CD14-positive monocyte (primary cell): ENCODE measurements around the gene MAB21L4. TPM values are rescaled to one million over a fixed set of nuclear protein-coding genes. Genes with fewer than 3 reads are reported as not detected.
A peak's percentile ranks its signal among the peaks of the same experiment; 100 is the strongest.

ENCODE experiments used
- DNase-seq, 3 donors: peaks; one replicate each; pipeline ENCODE4 v3.0.0-alpha.2; 2011 to 2022
- H2AFZ ChIP-seq: 2 replicates; pipeline ENCODE4 v1.6.0; 2012; ENCODE audit warnings: mild to moderate bottlenecking, low read depth, low read length, inconsistent platforms; ENCODE audit not compliant: insufficient read depth, poor library complexity, severe bottlenecking
- H3K27ac ChIP-seq, 2 donors: 1 replicate in 1 of 2; 2 replicates in 1 of 2; pipeline ENCODE4 v1.5.1; 2012 to 2013; ENCODE audit warnings: low read length in 2 of 2, control low read depth in 1 of 2, inconsistent platforms in 1 of 2, low read depth in 1 of 2, mild to moderate bottlenecking in 1 of 2
- H3K27me3 ChIP-seq, 2 donors: one replicate each; pipeline versions ENCODE4 v1.6.0 to v1.6.1; 2011 to 2013; ENCODE audit warnings: low read length in 2 of 2; ENCODE audit not compliant: control insufficient read depth in 2 of 2, insufficient read depth in 2 of 2
- H3K36me3 ChIP-seq, 2 donors: replicated peaks in 1 of 2; 1 replicate in 1 of 2; 2 replicates in 1 of 2; pipeline versions ENCODE4 v1.5.1 to v1.6.1; 2012 to 2013; ENCODE audit warnings: low read length in 2 of 2, control low read depth in 1 of 2, inconsistent platforms in 1 of 2, mild to moderate bottlenecking in 1 of 2; ENCODE audit not compliant: insufficient read depth in 2 of 2, control insufficient read depth in 1 of 2
- H3K4me1 ChIP-seq, 2 donors: 1 replicate in 1 of 2; 2 replicates in 1 of 2; pipeline versions ENCODE4 v1.5.1 to v1.6.1; 2012 to 2013; ENCODE audit warnings: low read length in 2 of 2, control low read depth in 1 of 2, inconsistent platforms in 1 of 2, mild to moderate bottlenecking in 1 of 2, moderate library complexity in 1 of 2; ENCODE audit not compliant: insufficient read depth in 2 of 2, control insufficient read depth in 1 of 2
- H3K4me2 ChIP-seq: replicated peaks from 2 replicates; pipeline ENCODE3; 2012; ENCODE audit warnings: low read length, moderate library complexity, mild to moderate bottlenecking; ENCODE audit not compliant: poor library complexity, severe bottlenecking; ENCODE audit errors: extremely low read depth
- H3K4me3 ChIP-seq, 3 experiments: fragments of 200-600 bp in 1 of 3; sonication (generic) in 1 of 3; replicated peaks in 1 of 3; 1 replicate in 2 of 3; 2 replicates in 1 of 3; pipeline ENCODE4 v1.5.1; 2011 to 2013; ENCODE audit warnings: low read length in 3 of 3, mild to moderate bottlenecking in 3 of 3, control low read depth in 2 of 3, low read depth in 2 of 3, inconsistent platforms in 1 of 3, moderate library complexity in 1 of 3
- H3K79me2 ChIP-seq: 2 replicates; pipeline ENCODE4 v1.6.0; 2012; ENCODE audit warnings: mild to moderate bottlenecking, control low read depth, inconsistent platforms, low read length, moderate library complexity; ENCODE audit not compliant: insufficient read depth
- H3K9ac ChIP-seq: 2 replicates; pipeline ENCODE4 v1.6.0; 2017; ENCODE audit warnings: low read length, mild to moderate bottlenecking; ENCODE audit not compliant: insufficient read depth, poor library complexity, severe bottlenecking
- H3K9me3 ChIP-seq, 2 donors: replicated peaks in 1 of 2; 1 replicate in 1 of 2; 2 replicates in 1 of 2; pipeline versions ENCODE4 v1.5.1 to v1.6.1; 2012 to 2013; ENCODE audit warnings: low read length in 2 of 2, control low read depth in 1 of 2; ENCODE audit not compliant: control insufficient read depth in 1 of 2, insufficient read depth in 1 of 2
- H4K20me1 ChIP-seq: 2 replicates; pipeline ENCODE4 v1.6.0; 2012; ENCODE audit warnings: mild to moderate bottlenecking, low read length, control low read depth, moderate library complexity; ENCODE audit not compliant: insufficient read depth
- H3K27ac Mint-ChIP-seq, 7 donors: one replicate each; pipeline ENCODE4 v1.8.0; 2020; ENCODE audit warnings: mild to moderate bottlenecking in 7 of 7, mixed read lengths in 7 of 7, moderate library complexity in 6 of 7, inconsistent platforms in 2 of 7
- H3K27me3 Mint-ChIP-seq, 3 donors: one replicate each; pipeline ENCODE4 v1.8.0; 2021 to 2022; ENCODE audit warnings: low read depth in 3 of 3, mild to moderate bottlenecking in 3 of 3, mixed read lengths in 3 of 3, moderate library complexity in 3 of 3, inconsistent platforms in 1 of 3
- H3K36me3 Mint-ChIP-seq, 2 donors: one replicate each; pipeline ENCODE4 v1.8.0; 2020; ENCODE audit warnings: mixed read lengths in 2 of 2, inconsistent platforms in 1 of 2, mild to moderate bottlenecking in 1 of 2
- H3K4me1 Mint-ChIP-seq: one replicate; pipeline ENCODE4 v1.8.0; 2020; ENCODE audit warnings: mild to moderate bottlenecking, mixed read lengths
- H3K4me3 Mint-ChIP-seq, 2 donors: one replicate each; pipeline ENCODE4 v1.8.0; 2020; ENCODE audit warnings: mild to moderate bottlenecking in 2 of 2, mixed read lengths in 2 of 2, moderate library complexity in 1 of 2
- H3K9me3 Mint-ChIP-seq, 7 donors: one replicate each; pipeline ENCODE4 v1.8.0; 2020 to 2022; ENCODE audit warnings: mixed read lengths in 7 of 7, mild to moderate bottlenecking in 6 of 7, moderate library complexity in 6 of 7, inconsistent platforms in 2 of 7
- CTCF ChIP-seq: fragments of 200-600 bp; IDR thresholded peaks from one replicate; pipeline ENCODE4 v1.8.0; 2022; ENCODE audit warnings: antibody characterized with exemption, mild to moderate bottlenecking
- WGBS: methylation state at CpG from one replicate; pipeline ENCODE4 v1.1.5; 2013; ENCODE audit warnings: missing lambda C conversion rate; ENCODE audit not compliant: insufficient coverage; 5-methylcytosine and 5-hydroxymethylcytosine counted together
- intact Hi-C, 2 donors: fragments of 100-400 bp; cut with micrococcal nuclease; formaldehyde crosslinking; loops; one replicate each; pipeline versions ENCODE4 v1.15.0 to v1.15.1; 2023
- polyA plus RNA-seq, 3 donors: library from polyadenylated mRNA; depleted of rRNA in 1 of 3; unstranded in 2 of 3; stranded (reverse) in 1 of 3; fragments of 300-500 nt in 2 of 3; fragments of >200 nt in 1 of 3; fragmentation: Illumina TruSeq in 2 of 3; gene quantifications; 1 replicate in 2 of 3; 2 replicates in 1 of 3; pipeline ENCODE4 v1.2.3, GENCODE V29; 2012 to 2021

The MAB21L4 gene
- polyA plus RNA-seq, 3 donors, result not detected

GRCh38 chr2:240874715-240875227 lies 21.2 kb downstream of the MAB21L4 start:
- Histone ChIP-seq H3K4me3 (no peak overlapping the region), H3K36me3 (no peaks in the 10 kb centered on the region), H3K79me2 (no peaks in the 10 kb centered on the region), H3K9me3 (no peaks in the 10 kb centered on the region), H3K27me3 (no peaks in the 10 kb centered on the region), H3K27ac (no peak overlapping the region), H3K4me2 (no peak overlapping the region), H3K9ac (no peak overlapping the region), H4K20me1 (no peaks in the 10 kb centered on the region), H2AFZ (no peak overlapping the region), H3K4me1 (no peaks in the 10 kb centered on the region)
- TF ChIP-seq CTCF, result no peak
- WGBS, result 94% methylated on average over 9 of the region's 12 CpGs
- Mint-ChIP-seq H3K4me3 (no peak overlapping the region), H3K27ac (no peak overlapping the region), H3K9me3 (peaks cover 0 to 4% (median 0%) of the 10 kb centered on the region in 7 donors), H3K27me3 (peaks cover 5 to 6% (median 5%) of the 10 kb centered on the region in 3 donors), H3K4me1 (no peaks in the 10 kb centered on the region), H3K36me3 (no peaks in the 10 kb centered on the region)
- intact Hi-C loops, result no loop called here
- DNase-seq, result no peak

GRCh38 chr2:240873805-240874714 lies 21.9 kb downstream of the MAB21L4 start:
- no peak overlapping the region for H3K4me3 Mint-ChIP-seq
- no peak for TF ChIP-seq CTCF
- H3K27me3 Mint-ChIP-seq, result peaks cover 5 to 6% (median 5%) of the 10 kb centered on the region in 3 donors
- no peaks in the 10 kb centered on the region for H3K36me3 ChIP-seq
- no peaks in the 10 kb centered on the region for H3K4me1 Mint-ChIP-seq
- no peak for DNase-seq
- H2AFZ ChIP-seq, result no peak overlapping the region
- H3K27ac Mint-ChIP-seq, result peak overlapping the region in 1 of 7 donors; percentile 40
- H3K27ac ChIP-seq, result no peak overlapping the region
- 90% methylated on average over 30 of the region's 33 CpGs for WGBS
- no peak overlapping the region for H3K9ac ChIP-seq
- H3K4me3 ChIP-seq, result no peak overlapping the region
- no peaks in the 10 kb centered on the region for H3K79me2 ChIP-seq
- no peaks in the 10 kb centered on the region for H3K27me3 ChIP-seq
- H3K4me2 ChIP-seq, result no peak overlapping the region
- no peaks in the 10 kb centered on the region for H3K4me1 ChIP-seq
- H3K9me3 ChIP-seq, result no peaks in the 10 kb centered on the region
- no peaks in the 10 kb centered on the region for H3K36me3 Mint-ChIP-seq
- H4K20me1 ChIP-seq, result no peaks in the 10 kb centered on the region
- intact Hi-C loops, result no loop called here
- H3K9me3 Mint-ChIP-seq, result peaks cover 0 to 4% (median 0%) of the 10 kb centered on the region in 7 donors
